GM12865 (cell line): ENCODE measurements around the gene NEU3.
"Not testable (repeated sequence)": the region's sequence is repeated elsewhere in the genome, so short reads cannot be mapped to it uniquely, and the experiment has no call there.

Source experiments
- DNase-seq: peaks from one replicate; pipeline ENCODE4 v3.0.0; 2010; ENCODE audit warnings: low read depth
- H3K4me3 ChIP-seq: 2 replicates; pipeline ENCODE4 v1.5.1; 2011; ENCODE audit warnings: mild to moderate bottlenecking, low read depth, low read length, control low read depth
- CTCF ChIP-seq: IDR thresholded peaks from 2 replicates; pipeline ENCODE4 v1.5.1; 2011; ENCODE audit warnings: low read length, control low read depth, low read depth, inconsistent platforms; ENCODE audit not compliant: insufficient read depth; ENCODE audit errors: missing control alignments

NEU3 gene

GRCh38 chr11:75033916-75034315 is 45.2 kb downstream of the NEU3 start:
- no peak for TF ChIP-seq CTCF
- no peak for DNase-seq
- H3K4me3 ChIP-seq = no peak overlapping the region

GRCh38 chr11:75035256-75035655 is 46.5 kb downstream of the NEU3 start:
- H3K4me3 ChIP-seq = no peak overlapping the region
- no peak for TF ChIP-seq CTCF
- no peak for DNase-seq

GRCh38 chr11:75035911-75036565 is 47.3 kb downstream of the NEU3 start:
- no peak for TF ChIP-seq CTCF
- DNase-seq = no peak
- H3K4me3 ChIP-seq = no peak overlapping the region

GRCh38 chr11:75040167-75040770 is 51.5 kb downstream of the NEU3 start:
- no peak for DNase-seq
- H3K4me3 ChIP-seq = no peak overlapping the region
- no peak for TF ChIP-seq CTCF

GRCh38 chr11:75041263-75041662 is 52.5 kb downstream of the NEU3 start:
- TF ChIP-seq CTCF = no peak
- H3K4me3 ChIP-seq = no peak overlapping the region
- no peak for DNase-seq

- H3K4me3 ChIP-seq = not testable (repeated sequence)
Observed at GRCh38 chr11:75041821-75042220, 53.1 kb downstream of the NEU3 start.

GRCh38 chr11:75044381-75045170 is 55.8 kb downstream of the NEU3 start:
- H3K4me3 ChIP-seq, DNase-seq: not testable (repeated sequence)

More at GRCh38 chr11:75041821-75042220, 53.1 kb downstream of the NEU3 start:
- DNase-seq = not testable (repeated sequence)

- H3K4me3 ChIP-seq, DNase-seq: not testable (repeated sequence)
Observed at GRCh38 chr11:75046668-75047067, 57.9 kb downstream of the NEU3 start.
